GM12873 (cell line): Measurements from ENCODE around the gene KCNJ1.

Experiments used
- CTCF ChIP-seq: IDR thresholded peaks from 2 replicates; pipeline ENCODE4 v1.5.1; 2012; ENCODE audit warnings: low read depth, mild to moderate bottlenecking, moderate library complexity, low read length, control low read depth; ENCODE audit not compliant: insufficient read depth; ENCODE audit errors: missing control alignments

The KCNJ1 gene

GRCh38 chr11:128825050-128825784 lies 41.9 kb downstream of the KCNJ1 start:
- no peak for TF ChIP-seq CTCF

GRCh38 chr11:128824191-128825049 lies 42.7 kb downstream of the KCNJ1 start:
- no peak for TF ChIP-seq CTCF

- TF ChIP-seq CTCF: no peak
Measured at GRCh38 chr11:128823753-128824152, 43.3 kb downstream of the KCNJ1 start.

DNA sequence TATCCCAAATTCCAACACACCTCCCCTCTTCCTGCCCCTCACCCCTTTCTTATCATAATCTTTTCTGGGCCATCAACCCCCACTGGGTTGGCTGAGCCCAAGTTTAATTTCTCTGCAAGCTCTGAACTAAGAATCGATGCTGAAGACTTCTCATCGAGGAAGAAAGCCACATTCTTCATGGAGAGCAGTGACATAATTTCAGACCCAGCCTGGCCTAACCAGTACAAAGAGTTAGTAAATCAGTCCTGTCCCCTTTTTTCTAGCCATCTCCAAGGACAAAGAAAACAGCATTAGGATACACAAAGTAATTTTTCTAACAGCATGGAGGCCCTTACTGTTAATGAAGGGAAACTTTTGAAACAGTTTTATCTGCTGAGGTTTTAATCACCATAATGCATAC lies 45.0 kb downstream of the KCNJ1 start:
- TF ChIP-seq CTCF: no peak

GRCh38 chr11:128821556-128821955 lies 45.5 kb downstream of the KCNJ1 start:
- TF ChIP-seq CTCF: no peak

DNA sequence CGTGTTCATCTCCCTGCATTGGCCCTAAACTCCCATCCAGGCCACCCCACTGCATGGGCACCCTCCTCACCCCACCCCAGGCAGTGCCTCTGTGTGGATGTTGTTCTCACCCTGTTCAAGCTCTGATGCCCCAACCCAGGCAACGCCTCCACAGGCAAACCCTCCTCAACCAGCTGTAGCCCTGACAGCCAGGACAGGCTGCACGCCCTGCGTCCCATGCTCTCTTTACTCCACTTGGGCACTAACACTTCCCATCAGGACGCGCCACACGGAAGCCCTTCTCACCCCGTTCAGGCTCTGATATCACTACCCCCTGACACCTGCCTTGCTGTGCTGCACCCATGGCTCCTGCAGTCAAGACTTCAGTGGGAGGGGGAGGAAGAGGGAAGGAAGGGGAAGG lies 47.9 kb downstream of the KCNJ1 start:
- no peak for TF ChIP-seq CTCF

- no peak for TF ChIP-seq CTCF
Measured at GRCh38 chr11:128814856-128815705, 52.0 kb downstream of the KCNJ1 start.
